GM12878 (cell line): Measurements from ENCODE around the gene DUSP22. TPM values are rescaled to one million over a fixed set of nuclear protein-coding genes. Genes with fewer than 3 reads are reported as not detected.

Experiments used
- ATAC-seq: fragments of 200-7000 bp; cut with Tn5 transposase; 3 replicates; pipeline ENCODE4 v1.9.1; 2020; ENCODE audit warnings: mild to moderate bottlenecking, moderate library complexity
- BruUV-seq: library from RNA; stranded (reverse); fragments of 400-500 nt; replicated peaks from 2 replicates; lab custom pipeline; 2021; lab: Mats Ljungman, UMichigan
- CTCF ChIA-PET: fragments of 300-600 bp; sonication (Branson Sonifier 250); formaldehyde crosslinking; extraction: SDS; loops from one replicate; lab custom pipeline; 2021; ENCODE audit warnings: inconsistent platforms; lab: Yijun Ruan, JAX
- POLR2A ChIA-PET: fragments of 350-600 bp; formaldehyde crosslinking; extraction: SDS; loops from one replicate; lab custom pipeline; 2021; ENCODE audit warnings: inconsistent platforms; lab: Charles Lee
- RAD21 ChIA-PET: fragments of 300-600 bp; sonication (Branson Sonifier 250); formaldehyde crosslinking; loops from one replicate; lab custom pipeline; 2023; ENCODE audit warnings: antibody characterized with exemption; ENCODE audit not compliant: unreplicated experiment; lab: Charles Lee
- SMC1A ChIA-PET: fragments of 300-600 bp; sonication (Branson Sonifier 250); formaldehyde crosslinking; loops from one replicate; lab custom pipeline; 2023; ENCODE audit not compliant: unreplicated experiment, uncharacterized antibody; lab: Charles Lee
- DNase-seq: peaks from one replicate; pipeline ENCODE4 v3.0.0-alpha.2; 2011; ENCODE audit warnings: low read depth, low spot score
- FAIRE-seq: peaks from 3 replicates; lab custom pipeline; 2011; peaks lifted over from hg19 to GRCh38; lab: Jason Lieb, UNC
- H2AFZ ChIP-seq: 2 replicates; pipeline ENCODE4 v1.6.0; 2011; ENCODE audit warnings: low read depth, low read length, control low read depth; ENCODE audit not compliant: control insufficient read depth
- H3K27ac ChIP-seq: 2 replicates; pipeline ENCODE4 v1.5.1; 2011; ENCODE audit warnings: control low read depth; ENCODE audit not compliant: control insufficient read depth, insufficient read depth
- H3K27me3 ChIP-seq, 2 experiments: replicated peaks in 1 of 2; 2 replicates each; pipeline versions ENCODE4 v1.6.0 to v1.6.1; 2011; ENCODE audit warnings: low read length in 1 of 2; ENCODE audit not compliant: control insufficient read depth in 2 of 2, insufficient read depth in 2 of 2
- H3K36me3 ChIP-seq, 2 experiments: 2 replicates each; pipeline ENCODE4 v1.5.1; 2011; ENCODE audit warnings: low read length in 1 of 2; ENCODE audit not compliant: control insufficient read depth in 2 of 2, insufficient read depth in 2 of 2
- H3K4me1 ChIP-seq: 2 replicates; pipeline ENCODE4 v1.6.1; 2011; ENCODE audit warnings: mild to moderate bottlenecking, low read length, moderate library complexity, mixed read lengths; ENCODE audit not compliant: control insufficient read depth, insufficient read depth
- H3K4me2 ChIP-seq: 2 replicates; pipeline ENCODE4 v1.6.0; 2011; ENCODE audit warnings: control low read depth; ENCODE audit not compliant: control insufficient read depth, insufficient read depth
- H3K4me3 ChIP-seq: fragments of 200-600 bp; sonication (generic); 2 replicates; pipeline ENCODE4 v1.5.1; 2016
- H3K79me2 ChIP-seq: 2 replicates; pipeline ENCODE4 v1.6.0; 2011; ENCODE audit warnings: low read length; ENCODE audit not compliant: control insufficient read depth, insufficient read depth
- H3K9ac ChIP-seq: 2 replicates; pipeline ENCODE4 v1.8.0; 2011; ENCODE audit warnings: low read length, control low read depth, mixed read lengths; ENCODE audit not compliant: control insufficient read depth, insufficient read depth
- H3K9me3 ChIP-seq: replicated peaks from 3 replicates; pipeline ENCODE4 v1.5.1; 2011; ENCODE audit warnings: mild to moderate bottlenecking, low read length; ENCODE audit not compliant: control insufficient read depth, insufficient read depth
- H4K20me1 ChIP-seq: 2 replicates; pipeline ENCODE4 v1.6.0; 2011; ENCODE audit not compliant: control insufficient read depth, insufficient read depth
- ASH2L ChIP-seq: fragments of 300-600, 200-600 bp; sonication (generic); IDR thresholded peaks from 2 replicates; pipeline ENCODE4 v1.6.1; 2017; ENCODE audit warnings: low read depth, mild to moderate bottlenecking, borderline replicate concordance
- ATF3 ChIP-seq: IDR thresholded peaks from 2 replicates; pipeline ENCODE4 v1.6.1; 2011; ENCODE audit warnings: low read depth, mild to moderate bottlenecking, low read length, moderate library complexity, borderline replicate concordance; ENCODE audit errors: extremely low read depth
- CBX3 ChIP-seq: fragments of 200-600 bp; sonication (generic); IDR thresholded peaks from 2 replicates; pipeline ENCODE4 v1.6.1; 2016; ENCODE audit warnings: low read depth, borderline replicate concordance
- FOXM1 ChIP-seq: IDR thresholded peaks from 2 replicates; pipeline ENCODE4 v1.6.1; 2012; ENCODE audit warnings: low read depth, mild to moderate bottlenecking, inconsistent platforms, low read length, moderate library complexity
- IRF4 ChIP-seq: IDR thresholded peaks from 2 replicates; pipeline ENCODE4 v1.6.1; 2011; ENCODE audit warnings: low read depth, low read length
- POLR2A ChIP-seq: IDR thresholded peaks from 2 replicates; pipeline ENCODE4 v1.6.1; 2011; ENCODE audit warnings: low read depth, mild to moderate bottlenecking, low read length
- TARDBP ChIP-seq: IDR thresholded peaks from 2 replicates; pipeline ENCODE4 v1.6.1; 2016; ENCODE audit warnings: borderline replicate concordance
- ZNF207 ChIP-seq: fragments of 450-650 bp; IDR thresholded peaks from 2 replicates; pipeline ENCODE4 v1.6.1; 2014; ENCODE audit warnings: antibody characterized with exemption, mild to moderate bottlenecking, borderline replicate concordance
- ZNF592 ChIP-seq: fragments of 450-650 bp; IDR thresholded peaks from 2 replicates; pipeline ENCODE4 v1.6.1; 2017; ENCODE audit warnings: mild to moderate bottlenecking, moderate library complexity
- WGBS: methylation state at CpG from one replicate; pipeline ENCODE4 v1.1.6; 2016; ENCODE audit warnings: low lambda C conversion rate; ENCODE audit not compliant: insufficient replicate concordance, insufficient coverage; ENCODE audit errors: missing lambda C conversion rate; 5-methylcytosine and 5-hydroxymethylcytosine counted together
- in situ Hi-C: fragments of 300-500 bp; cut with MboI; formaldehyde crosslinking; loops from 9 replicates; pipeline ENCODE4 v1.14.3; 2018; ENCODE audit warnings: mixed read lengths
- intact Hi-C: fragments of 100-400 bp; cut with micrococcal nuclease; formaldehyde crosslinking; loops from one replicate; pipeline ENCODE4 v1.14.2; 2022; ENCODE audit not compliant: unreplicated experiment
- polyA plus RNA-seq, 11 experiments: library from polyadenylated mRNA; depleted of rRNA in 4 of 11; unstranded in 6 of 11; stranded (reverse) in 5 of 11; fragments of >200 nt; fragmentation: Nextera tagmentation in 4 of 11; fragmentation: Illumina TruSeq in 1 of 11; extraction: Ambion mirVana in 4 of 11; extraction: Trizol in 1 of 11; gene quantifications; 1 replicate in 1 of 11; 2 replicates in 10 of 11; pipeline versions ENCODE4 v1.2.1 to v1.2.3, GENCODE V29; 2011 to 2016; ENCODE audit warnings: inconsistent platforms in 2 of 11, missing spikeins in 2 of 11, low read depth in 1 of 11
- total RNA-seq, 4 experiments: library from RNA; depleted of rRNA in 3 of 4; stranded (reverse); fragments of >200 nt in 3 of 4; fragmentation: Illumina TruSeq in 1 of 4; extraction: Trizol in 1 of 4; gene quantifications; 2 replicates each; pipeline versions ENCODE4 v1.2.1 to v1.2.3, GENCODE V29; 2013 to 2021

The DUSP22 gene
- total and polyA plus RNA-seq, 10 of the 15 experiments (the other 5 are each of a cell fraction or from before 2014, with no cell fraction given), result 78.9 to 156 (median 107) TPM

GRCh38 chr6:279341-280029 is 12.8 kb upstream of the DUSP22 start:
- no peak overlapping the region for H3K9ac ChIP-seq
- WGBS, result 69% methylated on average over 8 of the region's 8 CpGs
- in situ Hi-C loops (no loop called here), intact Hi-C loops (no loop called here)
- ChIA-PET CTCF (interaction anchor here (1.3 to 1.4 kb wide), 2 partner anchors 13 to 21 kb away, joined by 3 to 4 read pairs; no protein-coding TSS in a partner anchor), RAD21 (interaction anchor here (0.7 kb wide), 1 partner anchor 74 kb away, joined by 3 read pairs; no protein-coding TSS in a partner anchor), POLR2A (interaction anchor here (0.6 to 2.5 kb wide), 2 partner anchors 8 to 14 kb away, joined by 3 to 6 read pairs; no protein-coding TSS in a partner anchor), SMC1A (interaction anchor here (0.9 to 2.7 kb wide), 8 partner anchors 8 to 96 kb away, joined by 3 to 9 read pairs (median 4); no protein-coding TSS in a partner anchor)
- no TSS peak for BruUV-seq
- no peaks in the 10 kb centered on the region for H4K20me1 ChIP-seq
- H2AFZ ChIP-seq, result no peak overlapping the region
- no peak for ATAC-seq
- no peaks in the 10 kb centered on the region for H3K36me3 ChIP-seq
- no peaks in the 10 kb centered on the region for H3K4me1 ChIP-seq
- H3K9me3 ChIP-seq, result no peaks in the 10 kb centered on the region
- no peak for FAIRE-seq
- no peak overlapping the region for H3K4me2 ChIP-seq
- TF ChIP-seq POLR2A (no peak), CBX3 (no peak), FOXM1 (no peak), ASH2L (no peak), ZNF207 (no peak), IRF4 (no peak), ZNF592 (no peak), TARDBP (no peak), ATF3 (no peak)
- no peak overlapping the region for H3K4me3 ChIP-seq
- H3K79me2 ChIP-seq, result no peaks in the 10 kb centered on the region
- H3K27me3 ChIP-seq, result no peaks in the 10 kb centered on the region
- DNase-seq, result no peak
- H3K27ac ChIP-seq, result no peak overlapping the region
